Body of pancreas (tissue), 4 donors: ENCODE measurements around the gene CREB3L2. TPM values are rescaled to one million over a fixed set of nuclear protein-coding genes. Genes with fewer than 3 reads are reported as not detected.

Experiments
- ATAC-seq: fragments of 150-250 bp; one replicate; pipeline ENCODE4 v1.9.1; 2016
- DNase-seq, 4 donors: peaks; one replicate each; pipeline ENCODE4 v3.0.0-alpha.2; 2019
- H3K27ac ChIP-seq, 4 donors: fragments of 200-600 bp; sonication (generic); 1 replicate in 3 of 4; 2 replicates in 1 of 4; pipeline versions ENCODE4 v1.5.1 to v1.6.1; 2016 to 2019; ENCODE audit warnings: mild to moderate bottlenecking in 1 of 4, mixed read lengths in 1 of 4, moderate library complexity in 1 of 4
- H3K27me3 ChIP-seq, 2 donors: fragments of 200-600 bp; sonication (generic); one replicate each; pipeline ENCODE4 v1.6.0; 2016; ENCODE audit warnings: mild to moderate bottlenecking in 1 of 2
- H3K36me3 ChIP-seq, 2 donors: fragments of 200-600 bp; sonication (generic); replicated peaks in 1 of 2; 2 replicates each; pipeline ENCODE4 v1.5.1; 2016; ENCODE audit warnings: low read depth in 2 of 2; ENCODE audit not compliant: insufficient read depth in 1 of 2
- H3K4me1 ChIP-seq: fragments of 200-600 bp; sonication (generic); one replicate; pipeline ENCODE4 v1.6.0; 2016
- H3K4me3 ChIP-seq, 2 donors: fragments of 200-600 bp; sonication (generic); 1 replicate in 1 of 2; 2 replicates in 1 of 2; pipeline ENCODE4 v1.5.1; 2016 to 2019
- H3K9me3 ChIP-seq, 3 donors: fragments of 200-600 bp; sonication (generic); 1 replicate in 2 of 3; 2 replicates in 1 of 3; pipeline ENCODE4 v1.5.1; 2016
- CTCF ChIP-seq, 7 experiments: fragments of 450-650 bp in 4 of 7; fragments of 200-600 bp in 3 of 7; sonication (generic) in 3 of 7; IDR thresholded peaks; one replicate each; pipeline ENCODE4 v1.5.1; 2016 to 2019; ENCODE audit warnings: antibody characterized with exemption in 7 of 7
- POLR2A ChIP-seq, 3 donors: fragments of 450-650 bp; IDR thresholded peaks; one replicate each; pipeline ENCODE4 v1.6.1; 2016; ENCODE audit warnings: antibody characterized with exemption in 3 of 3, mild to moderate bottlenecking in 2 of 3
- WGBS, 2 donors: methylation state at CpG; one replicate each; pipeline ENCODE4 v1.1.5; 2017; 5-methylcytosine and 5-hydroxymethylcytosine counted together
- intact Hi-C: fragments of 100-400 bp; cut with DNase I; formaldehyde crosslinking; loops from one replicate; pipeline ENCODE4 v1.15.1; 2023
- total RNA-seq, 2 donors: library from RNA; depleted of rRNA; stranded (reverse); fragments of >200 nt; gene quantifications; one replicate each; pipeline ENCODE4 v1.1.0, GENCODE V29; 2016

Gene CREB3L2
- total RNA-seq, 2 donors from 2014 or later = 21.3 to 28.0 TPM

- Histone ChIP-seq H3K27ac (no peak overlapping the region), H3K4me3 (no peak overlapping the region), H3K9me3 (no peaks in the 10 kb centered on the region), H3K27me3 (no peaks in the 10 kb centered on the region), H3K36me3 (no peaks in the 10 kb centered on the region), H3K4me1 (no peaks in the 10 kb centered on the region)
- intact Hi-C loops = no loop called here
- 70 to 76% methylated on average over 2 of the region's 2 CpGs for WGBS, 2 donors
- ATAC-seq (no peak), DNase-seq (no peak)
- TF ChIP-seq CTCF (IDR thresholded peaks at IDR 0.05) (no peak), POLR2A (IDR thresholded peaks at IDR 0.05) (no peak)
Measured at GRCh38 chr7:138029941-138030340, 28.1 kb upstream of the CREB3L2 start.

- intact Hi-C loops = no loop called here
- 84% methylated on average over 4 of the region's 4 CpGs for WGBS, 2 donors
- no peak for ATAC-seq
Measured at GRCh38 chr7:138029126-138029525, 27.2 kb upstream of the CREB3L2 start.

GRCh38 chr7:138027100-138027499 is 25.2 kb upstream of the CREB3L2 start:
- ATAC-seq = no peak
- no peaks in the 10 kb centered on the region for H3K4me1 ChIP-seq
- H3K27me3 ChIP-seq = no peaks in the 10 kb centered on the region
- intact Hi-C loops = no loop called here
- WGBS, 2 donors = 39 to 43% methylated on average over 2 of the region's 2 CpGs
- DNase-seq = no peak
- H3K9me3 ChIP-seq = no peaks in the 10 kb centered on the region
- no peak for TF ChIP-seq CTCF (IDR thresholded peaks at IDR 0.05)
- no peak for TF ChIP-seq POLR2A (IDR thresholded peaks at IDR 0.05)
- H3K36me3 ChIP-seq = no peaks in the 10 kb centered on the region
- no peak overlapping the region for H3K27ac ChIP-seq
- H3K4me3 ChIP-seq = no peak overlapping the region

More at GRCh38 chr7:138029126-138029525, 27.2 kb upstream of the CREB3L2 start:
- Histone ChIP-seq H3K27me3 (no peaks in the 10 kb centered on the region), H3K4me3 (no peak overlapping the region), H3K4me1 (no peaks in the 10 kb centered on the region), H3K36me3 (no peaks in the 10 kb centered on the region), H3K27ac (no peak overlapping the region), H3K9me3 (no peaks in the 10 kb centered on the region)
- no peak for TF ChIP-seq CTCF (IDR thresholded peaks at IDR 0.05)
- TF ChIP-seq POLR2A (IDR thresholded peaks at IDR 0.05) = no peak
- no peak for DNase-seq

DNA sequence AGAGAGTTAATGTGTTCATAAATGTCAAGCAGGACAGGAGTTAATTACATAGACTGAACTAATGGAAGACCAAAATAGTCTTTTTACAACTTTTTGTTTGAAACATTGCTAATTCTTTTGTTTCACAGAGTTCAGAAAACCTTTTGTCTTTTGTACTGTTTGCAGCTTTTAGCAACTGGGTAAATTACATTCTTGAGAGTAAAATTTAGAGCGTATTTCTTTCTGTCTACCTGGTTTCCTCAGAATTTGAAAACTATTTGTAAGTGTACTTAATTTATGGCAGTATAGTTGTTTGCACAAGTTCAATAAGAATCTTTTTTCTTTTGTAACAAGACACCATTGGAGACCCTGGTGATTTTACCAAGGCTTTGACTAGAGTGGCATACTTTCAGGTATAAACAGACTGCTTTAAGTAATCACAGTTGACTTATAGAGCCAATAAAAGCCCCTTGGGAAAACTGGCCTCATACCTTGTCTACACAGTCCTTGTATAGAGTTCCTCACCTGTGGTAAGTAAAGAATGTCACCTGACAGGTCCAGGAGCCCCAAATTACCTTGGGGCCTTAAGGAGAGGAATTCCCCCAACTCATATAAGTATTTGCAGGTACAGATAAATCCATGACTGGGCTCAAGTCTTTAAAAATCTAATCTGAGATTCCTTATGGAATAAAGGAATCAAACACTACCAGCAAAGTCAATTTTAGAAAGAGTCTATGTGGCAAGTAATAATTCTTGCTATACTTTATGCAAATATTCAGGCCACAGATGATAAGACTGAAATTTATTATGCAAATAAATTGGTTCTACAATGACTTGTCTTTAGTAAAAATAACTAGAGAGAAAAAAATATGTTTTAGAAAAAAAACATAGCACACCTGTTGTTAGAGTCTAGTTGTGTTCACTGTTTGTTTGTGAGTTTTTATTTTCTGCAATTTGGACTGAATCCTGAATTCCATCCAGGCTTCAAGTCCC is 23.6 kb upstream of the CREB3L2 start:
- TF ChIP-seq CTCF (IDR thresholded peaks at IDR 0.05) (no peak), POLR2A (IDR thresholded peaks at IDR 0.05) (no peak)
- no peak for DNase-seq
- ATAC-seq = no peak
- intact Hi-C loops = no loop called here
- Histone ChIP-seq H3K4me3 (no peak overlapping the region), H3K36me3 (no peaks in the 10 kb centered on the region), H3K27ac (no peak overlapping the region), H3K9me3 (no peaks in the 10 kb centered on the region), H3K27me3 (no peaks in the 10 kb centered on the region), H3K4me1 (no peaks in the 10 kb centered on the region)
- WGBS, 2 donors = 94 to 97% methylated on average over 1 of the region's 1 CpG
